ENCODE measurements around the gene SEPSECS. TPM values are rescaled to one million over a fixed set of nuclear protein-coding genes. Genes with fewer than 3 reads are reported as not detected.

The SEPSECS gene
- total RNA-seq, 1 experiment from 2014 or later: 4.2 TPM

DNA sequence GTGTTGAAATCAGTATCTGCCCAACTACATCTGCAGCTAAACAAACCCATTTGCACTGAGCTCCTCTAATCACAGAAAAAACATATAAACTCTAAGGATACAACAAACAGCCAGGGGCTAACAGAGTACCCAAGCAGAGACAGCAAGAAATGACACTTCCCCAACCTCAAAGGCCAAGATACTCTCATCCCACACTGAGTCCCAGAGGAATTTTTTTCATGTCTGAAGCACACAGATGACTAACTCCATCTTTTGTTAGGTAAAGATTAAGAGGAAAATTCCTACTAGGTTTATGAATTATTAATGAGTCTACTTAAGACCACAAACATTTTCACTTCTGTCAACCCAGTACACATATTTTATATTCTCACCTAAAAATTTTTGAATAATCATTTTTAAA is 31.6 kb downstream of the SEPSECS start:
- TF ChIP-seq CTCF (conservative IDR thresholded peaks at IDR 0.05): no peak
- Histone ChIP-seq H3K14ac (ENCODE audit: insufficient read depth, low read length) (no peak overlapping the region), H4K5ac (ENCODE audit: insufficient read length, low read depth, low read length) (no peak overlapping the region), H3K56ac (ENCODE audit: insufficient read length, low read depth, low read length) (no peak overlapping the region), H3K79me2 (ENCODE audit: insufficient read depth, low read length) (no peaks in the 10 kb centered on the region), H4K91ac (ENCODE audit: insufficient read length, low read depth, low read length) (no peak overlapping the region), H2AFZ (ENCODE audit: low read length) (no peak overlapping the region), H3K79me1 (ENCODE audit: insufficient read depth, low read depth, low read length, poor library complexity, severe bottlenecking) (no peaks in the 10 kb centered on the region), H2BK120ac (ENCODE audit: low read depth, low read length, poor library complexity, severe bottlenecking) (no peak overlapping the region), H3K23ac (ENCODE audit: insufficient read length, low read depth, low read length) (no peak overlapping the region), H3K9me3 (ENCODE audit: control insufficient read depth, low read depth, low read length) (no peaks in the 10 kb centered on the region), H3K27me3 (ENCODE audit: insufficient read depth, low read length) (no peaks in the 10 kb centered on the region), H3T11ph (ENCODE audit: low read length) (no peak overlapping the region), H3K23me2 (ENCODE audit: insufficient read length, low read depth, low read length, poor library complexity, severe bottlenecking) (no peaks in the 10 kb centered on the region), H3K18ac (ENCODE audit: insufficient read length, low read depth, low read length) (no peak overlapping the region), H2BK15ac (ENCODE audit: low read depth, low read length) (no peak overlapping the region), H3K4me2 (ENCODE audit: insufficient read depth, insufficient read length, low read length) (no peak overlapping the region), H2BK5ac (ENCODE audit: insufficient read length, low read length) (no peak overlapping the region), H2BK12ac (ENCODE audit: insufficient read length, low read depth, low read length) (no peak overlapping the region), H2AK5ac (ENCODE audit: insufficient read length, low read length) (no peak overlapping the region), H2BK20ac (ENCODE audit: low read depth, low read length, poor library complexity, severe bottlenecking) (no peak overlapping the region), H4K20me1 (ENCODE audit: control insufficient read depth, insufficient read depth, insufficient read length) (no peaks in the 10 kb centered on the region), H3K9ac (ENCODE audit: extremely low read depth, insufficient read length, low read length) (no peak overlapping the region), H3K27ac (ENCODE audit: insufficient read length, low read depth, low read length) (no peak overlapping the region), H3K4me1 (ENCODE audit: insufficient read depth, low read length) (peaks cover 2% of the 10 kb centered on the region; the same call in 1 of the 2 replicates), H3K4ac (ENCODE audit: low read depth, low read length) (no peak overlapping the region), H4K8ac (replicated peaks; ENCODE audit: insufficient read length, low read depth, low read length) (no peak overlapping the region)
- no peak for DNase-seq
- H3K4me3 Mint-ChIP-seq: no peak overlapping the region
- H3K9me3 Mint-ChIP-seq: no peaks in the 10 kb centered on the region
- no peaks in the 10 kb centered on the region for H3K27me3 Mint-ChIP-seq (ENCODE audit: low read depth)
- H3K27ac Mint-ChIP-seq: no peak overlapping the region
- H3K4me1 Mint-ChIP-seq: peaks cover 41 to 42% of the 10 kb centered on the region in 2 experiments
- no peaks in the 10 kb centered on the region for H3K36me3 Mint-ChIP-seq (ENCODE audit: insufficient read depth in 1 of 3, low read depth in 3 of 3)
